ENCODE data around the gene CAMK1D. TPM values are rescaled to one million over a fixed set of nuclear protein-coding genes. Genes with fewer than 3 reads are reported as not detected.
"Not testable (repeated sequence)": the region's sequence is repeated elsewhere in the genome, so short reads cannot be mapped to it uniquely, and the experiment has no call there.

The CAMK1D gene
- total and polyA plus RNA-seq, 2 donors: 11.2 to 14.6 TPM

DNA sequence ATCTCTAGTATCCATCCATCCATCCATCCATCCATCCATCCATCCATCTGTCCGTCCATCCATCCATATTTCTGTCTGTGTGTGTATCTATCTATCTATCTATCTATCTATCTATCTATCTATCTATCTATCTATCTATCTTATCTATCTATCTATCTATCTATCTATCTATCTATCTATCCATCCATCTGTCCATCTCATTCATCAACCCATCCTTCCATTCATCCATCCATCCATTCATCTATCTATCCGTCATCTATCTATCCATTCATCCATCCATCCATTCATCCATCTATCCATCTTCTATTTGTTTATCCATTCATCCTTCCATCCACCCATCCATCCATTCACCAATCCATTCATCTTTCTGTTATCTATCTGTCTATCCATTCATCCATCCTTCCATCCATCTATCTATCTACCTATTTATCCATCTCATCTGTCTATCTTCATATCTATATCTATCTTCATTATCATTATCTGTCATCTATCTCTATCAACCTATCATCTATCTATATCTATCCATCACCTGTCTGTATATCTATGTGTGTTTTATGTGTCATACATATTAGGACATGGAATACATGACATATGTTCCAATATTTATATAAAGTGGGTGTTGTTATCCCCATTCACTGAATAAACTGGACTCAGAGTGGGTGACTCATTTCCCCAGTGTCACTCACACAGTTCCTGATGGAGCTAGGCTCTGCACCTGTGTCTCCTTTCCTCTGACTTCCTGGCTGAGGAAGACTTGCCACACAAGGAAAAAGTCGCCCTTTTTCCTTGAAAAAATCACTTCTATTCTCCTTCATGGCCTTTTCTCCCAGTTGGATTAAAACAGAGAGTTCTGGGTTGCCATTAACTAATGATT, 452.1 kb downstream of the CAMK1D start:
- 95% methylated on average over 3 of the region's 3 CpGs for WGBS
- H3K36me3 ChIP-seq (ENCODE audit: control insufficient read depth in 2 of 2, insufficient read depth in 2 of 2, low read length in 1 of 2): peaks cover 2 to 15% of the 10 kb centered on the region in 2 donors
- no peaks in the 10 kb centered on the region for H3K9me3 ChIP-seq (ENCODE audit: control insufficient read depth in 2 of 2, insufficient read depth in 1 of 2, low read length in 1 of 2)
- H3K4me3 ChIP-seq (ENCODE audit: low read length in 2 of 2): no peak overlapping the region
- no peak overlapping the region for H3K27ac ChIP-seq (ENCODE audit: low read depth in 1 of 2, low read length in 1 of 2)
- no peaks in the 10 kb centered on the region for H3K27me3 ChIP-seq (ENCODE audit: control insufficient read depth in 2 of 2, insufficient read depth in 1 of 2, low read length in 1 of 2)
- no peak for DNase-seq (ENCODE audit: low read depth in 6 of 9, low spot score in 9 of 9)
- H3K4me1 ChIP-seq (ENCODE audit: control insufficient read depth in 2 of 2, insufficient read depth in 2 of 2, low read length in 2 of 2): no peaks in the 10 kb centered on the region

DNA sequence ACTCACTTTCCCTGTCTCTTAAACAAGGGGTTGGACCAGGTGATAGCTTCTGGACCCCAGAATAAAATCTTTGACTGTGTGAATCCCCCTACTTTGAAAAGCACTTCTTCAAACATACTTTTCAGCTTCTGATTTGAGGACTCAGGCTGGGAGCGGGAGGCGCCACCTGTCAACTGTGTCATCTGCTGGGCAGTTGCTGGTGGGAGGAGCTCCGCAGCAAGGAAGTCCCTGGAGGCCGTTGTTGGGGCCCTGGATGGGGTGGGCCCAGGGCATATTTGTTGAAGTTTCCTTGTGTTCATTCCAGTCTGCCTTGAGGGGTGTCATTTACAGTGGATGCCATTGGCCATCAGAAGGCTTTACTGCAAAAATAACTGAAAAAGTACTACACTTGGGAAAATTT, 454.4 kb downstream of the CAMK1D start:
- H3K4me1 ChIP-seq (ENCODE audit: control insufficient read depth in 2 of 2, insufficient read depth in 2 of 2, low read length in 2 of 2): no peaks in the 10 kb centered on the region
- no peaks in the 10 kb centered on the region for H3K9me3 ChIP-seq (ENCODE audit: control insufficient read depth in 2 of 2, insufficient read depth in 1 of 2, low read length in 1 of 2)
- no peak for DNase-seq (ENCODE audit: low read depth in 6 of 9, low spot score in 9 of 9)
- 90% methylated on average over 4 of the region's 4 CpGs for WGBS
- no peaks in the 10 kb centered on the region for H3K27me3 ChIP-seq (ENCODE audit: control insufficient read depth in 2 of 2, insufficient read depth in 1 of 2, low read length in 1 of 2)
- H3K27ac ChIP-seq (ENCODE audit: low read depth in 1 of 2, low read length in 1 of 2): no peak overlapping the region
- H3K36me3 ChIP-seq (ENCODE audit: control insufficient read depth in 2 of 2, insufficient read depth in 2 of 2, low read length in 1 of 2): peaks cover 2 to 14% of the 10 kb centered on the region in 2 donors
- no peak overlapping the region for H3K4me3 ChIP-seq (ENCODE audit: low read length in 2 of 2)

- H3K4me1 ChIP-seq (ENCODE audit: control insufficient read depth in 2 of 2, insufficient read depth in 2 of 2, low read length in 2 of 2): no peaks in the 10 kb centered on the region
- no peak overlapping the region for H3K4me3 ChIP-seq (ENCODE audit: low read length in 2 of 2)
- H3K27ac ChIP-seq (ENCODE audit: low read depth in 1 of 2, low read length in 1 of 2): no peak overlapping the region
- DNase-seq (ENCODE audit: low read depth in 6 of 9, low spot score in 9 of 9): no peak
- no peaks in the 10 kb centered on the region for H3K27me3 ChIP-seq (ENCODE audit: control insufficient read depth in 2 of 2, insufficient read depth in 1 of 2, low read length in 1 of 2)
- peaks cover 2 to 14% of the 10 kb centered on the region in 2 donors for H3K36me3 ChIP-seq (ENCODE audit: control insufficient read depth in 2 of 2, insufficient read depth in 2 of 2, low read length in 1 of 2)
- 94% methylated on average over 12 of the region's 12 CpGs for WGBS
- no peaks in the 10 kb centered on the region for H3K9me3 ChIP-seq (ENCODE audit: control insufficient read depth in 2 of 2, insufficient read depth in 1 of 2, low read length in 1 of 2)
These were observed 457.1 kb downstream of the CAMK1D start for GRCh38 chr10:12806228-12807095.

DNA sequence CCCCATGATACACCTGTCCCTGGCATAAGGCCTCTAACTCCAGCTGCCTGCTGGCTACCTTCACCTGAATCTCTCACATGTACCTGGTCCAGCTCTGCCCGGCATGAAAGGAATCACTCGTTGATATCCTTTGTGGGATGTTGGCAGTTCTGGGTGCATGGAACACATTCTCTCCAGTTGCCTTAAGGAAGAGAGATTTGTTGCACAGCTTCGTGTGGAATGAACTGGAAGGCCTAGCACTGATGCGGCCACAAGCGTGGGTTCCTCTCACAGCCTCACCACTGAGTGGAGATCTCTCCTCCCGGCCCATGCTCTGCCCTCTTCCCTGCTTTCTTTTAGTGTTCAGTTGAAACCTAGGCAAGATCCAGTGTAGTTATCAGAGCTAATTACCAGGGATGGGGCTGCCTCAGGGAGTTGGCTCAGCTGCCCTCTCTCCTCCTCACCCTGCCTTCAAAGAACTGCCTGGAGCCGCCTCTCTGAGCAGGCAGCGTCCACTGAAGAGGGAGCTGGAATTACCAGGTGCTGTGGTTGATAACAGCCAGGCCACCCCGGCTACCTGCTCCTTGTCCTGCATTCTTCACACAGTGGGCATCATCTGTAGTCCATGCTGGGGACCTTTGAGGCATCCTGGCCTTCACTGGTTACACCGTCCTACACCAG, 457.9 kb downstream of the CAMK1D start:
- no peaks in the 10 kb centered on the region for H3K4me1 ChIP-seq (ENCODE audit: control insufficient read depth in 2 of 2, insufficient read depth in 2 of 2, low read length in 2 of 2)
- no peak overlapping the region for H3K4me3 ChIP-seq (ENCODE audit: low read length in 2 of 2)
- H3K27ac ChIP-seq (ENCODE audit: low read depth in 1 of 2, low read length in 1 of 2): no peak overlapping the region
- DNase-seq (ENCODE audit: low read depth in 6 of 9, low spot score in 9 of 9): no peak
- H3K9me3 ChIP-seq (ENCODE audit: control insufficient read depth in 2 of 2, insufficient read depth in 1 of 2, low read length in 1 of 2): no peaks in the 10 kb centered on the region
- 97% methylated on average over 10 of the region's 10 CpGs for WGBS
- H3K27me3 ChIP-seq (ENCODE audit: control insufficient read depth in 2 of 2, insufficient read depth in 1 of 2, low read length in 1 of 2): no peaks in the 10 kb centered on the region
- peaks cover 2 to 11% of the 10 kb centered on the region in 2 donors for H3K36me3 ChIP-seq (ENCODE audit: control insufficient read depth in 2 of 2, insufficient read depth in 2 of 2, low read length in 1 of 2)

- no peaks in the 10 kb centered on the region for H3K27me3 ChIP-seq (ENCODE audit: control insufficient read depth in 2 of 2, insufficient read depth in 1 of 2, low read length in 1 of 2)
- no peak overlapping the region for H3K27ac ChIP-seq (ENCODE audit: low read depth in 1 of 2, low read length in 1 of 2)
- no peaks in the 10 kb centered on the region for H3K9me3 ChIP-seq (ENCODE audit: control insufficient read depth in 2 of 2, insufficient read depth in 1 of 2, low read length in 1 of 2)
- no peak for DNase-seq (ENCODE audit: low read depth in 6 of 9, low spot score in 9 of 9)
- no peak overlapping the region for H3K4me3 ChIP-seq (ENCODE audit: low read length in 2 of 2)
- no peaks in the 10 kb centered on the region for H3K4me1 ChIP-seq (ENCODE audit: control insufficient read depth in 2 of 2, insufficient read depth in 2 of 2, low read length in 2 of 2)
- peaks cover 0 to 9% of the 10 kb centered on the region in 2 donors for H3K36me3 ChIP-seq (ENCODE audit: control insufficient read depth in 2 of 2, insufficient read depth in 2 of 2, low read length in 1 of 2)
- WGBS: 98% methylated on average over 11 of the region's 11 CpGs
These were observed 458.8 kb downstream of the CAMK1D start for GRCh38 chr10:12808014-12808613.

DNA sequence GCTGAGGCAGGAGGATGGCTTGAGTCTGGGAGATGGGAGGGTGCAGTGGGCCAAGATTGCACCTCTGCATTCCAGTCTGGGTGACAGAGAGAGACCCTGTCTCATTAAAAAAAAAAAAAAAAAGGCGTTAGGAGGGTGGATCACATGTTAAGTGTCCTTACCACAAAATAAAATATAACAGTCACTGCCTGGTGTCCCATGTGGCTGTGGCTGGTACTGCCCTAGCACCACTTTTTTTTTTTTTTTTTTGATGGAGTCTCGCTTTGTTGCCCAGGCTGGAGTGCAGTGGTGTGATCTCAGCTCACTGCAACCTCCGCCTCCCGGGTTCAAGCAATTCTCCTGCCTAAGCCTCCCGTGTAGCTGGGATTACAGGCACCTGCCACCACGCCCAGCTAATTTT, 460.7 kb downstream of the CAMK1D start:
- H3K27me3 ChIP-seq (ENCODE audit: control insufficient read depth in 2 of 2, insufficient read depth in 1 of 2, low read length in 1 of 2); H3K4me3 ChIP-seq (ENCODE audit: low read length in 2 of 2); DNase-seq (ENCODE audit: low read depth in 6 of 9, low spot score in 9 of 9); H3K4me1 ChIP-seq (ENCODE audit: control insufficient read depth in 2 of 2, insufficient read depth in 2 of 2, low read length in 2 of 2); H3K27ac ChIP-seq (ENCODE audit: low read depth in 1 of 2, low read length in 1 of 2): not testable (repeated sequence)
- WGBS: 99% methylated on average over 6 of the region's 6 CpGs
- Histone ChIP-seq H3K9me3 (ENCODE audit: control insufficient read depth in 2 of 2, insufficient read depth in 1 of 2, low read length in 1 of 2) (peaks cover 4 to 10% of the 10 kb centered on the region in 2 donors), H3K36me3 (ENCODE audit: control insufficient read depth in 2 of 2, insufficient read depth in 2 of 2, low read length in 1 of 2) (peaks cover 12 to 22% of the 10 kb centered on the region in 2 donors)

- 99% methylated on average over 14 of the region's 14 CpGs for WGBS
- Histone ChIP-seq H3K4me3 (ENCODE audit: low read length in 2 of 2) (no peak overlapping the region), H3K9me3 (ENCODE audit: control insufficient read depth in 2 of 2, insufficient read depth in 1 of 2, low read length in 1 of 2) (peaks cover 4 to 10% of the 10 kb centered on the region in 2 donors), H3K36me3 (ENCODE audit: control insufficient read depth in 2 of 2, insufficient read depth in 2 of 2, low read length in 1 of 2) (peaks cover 22 to 29% of the 10 kb centered on the region in 2 donors), H3K27me3 (ENCODE audit: control insufficient read depth in 2 of 2, insufficient read depth in 1 of 2, low read length in 1 of 2) (no peaks in the 10 kb centered on the region), H3K27ac (ENCODE audit: low read depth in 1 of 2, low read length in 1 of 2) (no peak overlapping the region), H3K4me1 (ENCODE audit: control insufficient read depth in 2 of 2, insufficient read depth in 2 of 2, low read length in 2 of 2) (no peaks in the 10 kb centered on the region)
- no peak for DNase-seq (ENCODE audit: low read depth in 6 of 9, low spot score in 9 of 9)
These were observed 462.5 kb downstream of the CAMK1D start for GRCh38 chr10:12811826-12812225.

- H3K27ac ChIP-seq (ENCODE audit: low read depth in 1 of 2, low read length in 1 of 2): no peak overlapping the region
- no peaks in the 10 kb centered on the region for H3K27me3 ChIP-seq (ENCODE audit: control insufficient read depth in 2 of 2, insufficient read depth in 1 of 2, low read length in 1 of 2)
- WGBS: 95% methylated on average over 10 of the region's 10 CpGs
- no peak overlapping the region for H3K4me3 ChIP-seq (ENCODE audit: low read length in 2 of 2)
- no peaks in the 10 kb centered on the region for H3K4me1 ChIP-seq (ENCODE audit: control insufficient read depth in 2 of 2, insufficient read depth in 2 of 2, low read length in 2 of 2)
- no peak for DNase-seq (ENCODE audit: low read depth in 6 of 9, low spot score in 9 of 9)
- H3K36me3 ChIP-seq (ENCODE audit: control insufficient read depth in 2 of 2, insufficient read depth in 2 of 2, low read length in 1 of 2): peaks cover 22 to 30% of the 10 kb centered on the region in 2 donors
- peaks cover 4 to 10% of the 10 kb centered on the region in 2 donors for H3K9me3 ChIP-seq (ENCODE audit: control insufficient read depth in 2 of 2, insufficient read depth in 1 of 2, low read length in 1 of 2)
These were observed 463.2 kb downstream of the CAMK1D start for GRCh38 chr10:12812571-12812970.

Measured in thymus (tissue), 11 donors.